Central memory CD8-positive, alpha-beta T cell (primary cell): ENCODE data around the gene PLIN1.
"Not testable (repeated sequence)": the region's sequence is repeated elsewhere in the genome, so short reads cannot be mapped to it uniquely, and the experiment has no call there.

Experiments used
- ATAC-seq: fragments of 150-1000 bp; cut with Tn5 transposase; replicated peaks from 2 replicates; pipeline ENCODE4 v1.10.0; 2022; ENCODE audit warnings: mild to moderate bottlenecking, moderate FRiP score, moderate number of reproducible peaks; ENCODE audit not compliant: poor library complexity, severe bottlenecking; ENCODE audit errors: extremely low read depth
- DNase-seq, 2 donors: peaks; one replicate each; pipeline ENCODE4 v3.0.0; 2021; ENCODE audit warnings: low spot score in 2 of 2
- H3K27ac Mint-ChIP-seq: one replicate; pipeline ENCODE4 v1.8.0; 2022; ENCODE audit warnings: low read depth, mild to moderate bottlenecking, moderate library complexity, mixed read lengths
- H3K27me3 Mint-ChIP-seq: one replicate; pipeline ENCODE4 v1.8.0; 2022; ENCODE audit warnings: mixed read lengths
- H3K36me3 Mint-ChIP-seq: one replicate; pipeline ENCODE4 v1.8.0; 2022; ENCODE audit warnings: mild to moderate bottlenecking, moderate library complexity, mixed read lengths; ENCODE audit not compliant: insufficient read depth
- H3K4me1 Mint-ChIP-seq: one replicate; pipeline ENCODE4 v1.8.0; 2022; ENCODE audit warnings: mixed read lengths
- H3K4me3 Mint-ChIP-seq: one replicate; pipeline ENCODE4 v1.8.0; 2022; ENCODE audit warnings: mild to moderate bottlenecking, moderate library complexity, mixed read lengths
- H3K9me3 Mint-ChIP-seq: one replicate; pipeline ENCODE4 v1.8.0; 2022; ENCODE audit warnings: mixed read lengths

The PLIN1 gene

GRCh38 chr15:89689930-89690275 is 10.7 kb upstream of the PLIN1 start:
- H3K36me3 Mint-ChIP-seq, H3K27me3 Mint-ChIP-seq, H3K9me3 Mint-ChIP-seq, ATAC-seq, DNase-seq: not testable (repeated sequence)
- Mint-ChIP-seq H3K27ac (peak overlapping the region; percentile 97), H3K4me3 (peak overlapping the region; percentile 95), H3K4me1 (peaks cover 12% of the 10 kb centered on the region)

- peaks cover 9% of the 10 kb centered on the region for H3K36me3 Mint-ChIP-seq
- H3K27ac Mint-ChIP-seq, result no peak overlapping the region
- no peak for DNase-seq
- no peak overlapping the region for H3K4me3 Mint-ChIP-seq
- peaks cover 12% of the 10 kb centered on the region for H3K4me1 Mint-ChIP-seq
- ATAC-seq, result no peak
- H3K27me3 Mint-ChIP-seq, result no peaks in the 10 kb centered on the region
- no peaks in the 10 kb centered on the region for H3K9me3 Mint-ChIP-seq
Measured at GRCh38 chr15:89686522-89686921, 7.4 kb upstream of the PLIN1 start.

- ATAC-seq, result no peak
Measured at GRCh38 chr15:89685995-89686394, 6.8 kb upstream of the PLIN1 start.

GRCh38 chr15:89681146-89681545 is 2.0 kb upstream of the PLIN1 start:
- H3K9me3 Mint-ChIP-seq, result no peaks in the 10 kb centered on the region
- no peak for DNase-seq
- H3K4me1 Mint-ChIP-seq, result no peaks in the 10 kb centered on the region
- H3K27me3 Mint-ChIP-seq, result no peaks in the 10 kb centered on the region
- ATAC-seq, result no peak
- peaks cover 3% of the 10 kb centered on the region for H3K36me3 Mint-ChIP-seq
- H3K4me3 Mint-ChIP-seq, result no peak overlapping the region
- H3K27ac Mint-ChIP-seq, result no peak overlapping the region

More at GRCh38 chr15:89685995-89686394, 6.8 kb upstream of the PLIN1 start:
- Mint-ChIP-seq H3K27me3 (no peaks in the 10 kb centered on the region), H3K36me3 (peaks cover 8% of the 10 kb centered on the region), H3K4me3 (no peak overlapping the region), H3K27ac (no peak overlapping the region), H3K4me1 (peaks cover 9% of the 10 kb centered on the region), H3K9me3 (no peaks in the 10 kb centered on the region)
- no peak for DNase-seq

GRCh38 chr15:89680282-89680873 is 1.2 kb upstream of the PLIN1 start:
- Mint-ChIP-seq H3K4me1 (no peaks in the 10 kb centered on the region), H3K27ac (no peak overlapping the region), H3K4me3 (no peak overlapping the region), H3K27me3 (no peaks in the 10 kb centered on the region), H3K36me3 (peaks cover 1% of the 10 kb centered on the region), H3K9me3 (no peaks in the 10 kb centered on the region)
- no peak for ATAC-seq
- DNase-seq, result no peak

- Mint-ChIP-seq H3K4me1 (no peaks in the 10 kb centered on the region), H3K9me3 (no peaks in the 10 kb centered on the region), H3K27me3 (no peaks in the 10 kb centered on the region), H3K36me3 (no peaks in the 10 kb centered on the region), H3K27ac (no peak overlapping the region), H3K4me3 (no peak overlapping the region)
- DNase-seq, result no peak
- ATAC-seq, result no peak
Measured at GRCh38 chr15:89677381-89677780, 1.8 kb downstream of the PLIN1 start.

GRCh38 chr15:89675606-89676005 is 3.6 kb downstream of the PLIN1 start:
- no peak for ATAC-seq

GRCh38 chr15:89674526-89674925 is 4.6 kb downstream of the PLIN1 start:
- H3K27me3 Mint-ChIP-seq, result no peaks in the 10 kb centered on the region
- ATAC-seq, result no peak
- no peak for DNase-seq
- no peaks in the 10 kb centered on the region for H3K9me3 Mint-ChIP-seq
- no peaks in the 10 kb centered on the region for H3K4me1 Mint-ChIP-seq
- H3K27ac Mint-ChIP-seq, result no peak overlapping the region
- no peak overlapping the region for H3K4me3 Mint-ChIP-seq
- H3K36me3 Mint-ChIP-seq, result no peaks in the 10 kb centered on the region

More at GRCh38 chr15:89675606-89676005, 3.6 kb downstream of the PLIN1 start:
- Mint-ChIP-seq H3K9me3 (no peaks in the 10 kb centered on the region), H3K27me3 (no peaks in the 10 kb centered on the region), H3K4me3 (no peak overlapping the region), H3K36me3 (no peaks in the 10 kb centered on the region), H3K4me1 (no peaks in the 10 kb centered on the region), H3K27ac (no peak overlapping the region)
- DNase-seq, result no peak

GRCh38 chr15:89673165-89673512 is 6.0 kb downstream of the PLIN1 start:
- no peaks in the 10 kb centered on the region for H3K4me1 Mint-ChIP-seq
- no peak overlapping the region for H3K27ac Mint-ChIP-seq
- ATAC-seq (no peak), DNase-seq (no peak)
- H3K36me3 Mint-ChIP-seq, result no peaks in the 10 kb centered on the region
- no peak overlapping the region for H3K4me3 Mint-ChIP-seq
- H3K9me3 Mint-ChIP-seq, result no peaks in the 10 kb centered on the region
- no peaks in the 10 kb centered on the region for H3K27me3 Mint-ChIP-seq

- DNase-seq (no peak), ATAC-seq (no peak)
- H3K4me1 Mint-ChIP-seq, result no peaks in the 10 kb centered on the region
- no peak overlapping the region for H3K27ac Mint-ChIP-seq
- no peaks in the 10 kb centered on the region for H3K36me3 Mint-ChIP-seq
- peaks cover 5% of the 10 kb centered on the region for H3K27me3 Mint-ChIP-seq
- no peaks in the 10 kb centered on the region for H3K9me3 Mint-ChIP-seq
- no peak overlapping the region for H3K4me3 Mint-ChIP-seq
Measured at GRCh38 chr15:89672221-89673164, 6.7 kb downstream of the PLIN1 start.

- Mint-ChIP-seq H3K27me3 (peaks cover 10% of the 10 kb centered on the region), H3K27ac (no peak overlapping the region), H3K4me3 (no peak overlapping the region), H3K4me1 (no peaks in the 10 kb centered on the region), H3K36me3 (no peaks in the 10 kb centered on the region), H3K9me3 (no peaks in the 10 kb centered on the region)
- ATAC-seq, result no peak
- no peak for DNase-seq
Measured at GRCh38 chr15:89671687-89672086, 7.5 kb downstream of the PLIN1 start.

- no peaks in the 10 kb centered on the region for H3K36me3 Mint-ChIP-seq
- no peak overlapping the region for H3K27ac Mint-ChIP-seq
- ATAC-seq, result no peak
- DNase-seq, result no peak
- no peaks in the 10 kb centered on the region for H3K9me3 Mint-ChIP-seq
- H3K4me1 Mint-ChIP-seq, result no peaks in the 10 kb centered on the region
- H3K27me3 Mint-ChIP-seq, result peaks cover 10% of the 10 kb centered on the region
- no peak overlapping the region for H3K4me3 Mint-ChIP-seq
Measured at GRCh38 chr15:89670971-89671560, 8.1 kb downstream of the PLIN1 start.

- no peak for ATAC-seq
- no peaks in the 10 kb centered on the region for H3K4me1 Mint-ChIP-seq
Measured at GRCh38 chr15:89669941-89670340, 9.2 kb downstream of the PLIN1 start.

More at GRCh38 chr15:89669941-89670340, 9.2 kb downstream of the PLIN1 start:
- no peaks in the 10 kb centered on the region for H3K9me3 Mint-ChIP-seq
- H3K4me3 Mint-ChIP-seq, result no peak overlapping the region
- H3K27ac Mint-ChIP-seq, result no peak overlapping the region
- DNase-seq, result no peak
- no peaks in the 10 kb centered on the region for H3K36me3 Mint-ChIP-seq
- peaks cover 12% of the 10 kb centered on the region for H3K27me3 Mint-ChIP-seq
